Tibial nerve (tissue), 3 donors: Measurements from ENCODE around the gene PLAC1.

Source experiments
- EP300 ChIP-seq, 2 donors: sonication (generic); formaldehyde crosslinking; IDR thresholded peaks; one replicate each; pipeline ENCODE4 v1.6.1; 2017; ENCODE audit warnings: antibody characterized with exemption in 2 of 2, mild to moderate bottlenecking in 1 of 2
- POLR2A ChIP-seq, 2 donors: fragments of 450-650 bp; IDR thresholded peaks; one replicate each; pipeline ENCODE4 v1.6.1; 2017; ENCODE audit warnings: antibody characterized with exemption in 2 of 2, mild to moderate bottlenecking in 2 of 2, moderate library complexity in 2 of 2

DNA sequence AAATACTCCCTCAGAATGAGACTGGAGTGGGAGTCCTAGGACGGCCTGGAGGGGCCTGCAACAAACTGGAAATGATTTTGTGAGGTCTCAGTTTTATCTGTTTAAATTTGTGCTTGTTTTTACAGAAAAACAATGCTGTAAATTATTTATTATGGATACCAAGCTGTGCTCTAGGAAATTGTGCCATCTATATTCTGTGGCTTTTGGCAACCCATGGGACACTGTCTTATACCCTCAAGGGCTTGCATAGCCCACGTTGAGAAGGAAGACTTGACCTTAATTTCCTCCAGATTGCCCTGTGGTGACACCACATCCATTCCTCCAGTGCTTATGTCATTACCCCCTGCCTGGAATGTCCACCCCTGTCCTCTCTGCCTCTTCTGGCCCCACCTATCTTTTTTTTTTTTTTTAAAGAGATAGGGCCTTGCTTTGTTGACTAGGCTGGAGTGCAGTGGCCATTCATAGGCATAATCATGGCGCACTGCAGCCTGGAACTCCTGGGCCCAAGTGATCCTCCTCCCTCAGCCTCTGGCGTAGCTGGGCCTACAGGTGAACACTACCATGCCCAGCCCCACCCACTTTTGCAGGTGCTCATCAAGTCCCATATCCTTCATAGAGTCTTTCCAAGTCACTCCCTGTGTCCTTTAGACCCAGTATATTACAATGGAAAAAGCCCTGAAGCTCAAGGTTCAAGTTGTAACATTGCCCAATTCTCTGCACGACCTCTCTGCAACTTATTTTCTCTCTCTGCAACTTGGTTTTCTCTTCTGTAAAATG, 120.9 kb downstream of the PLAC1 start:
- TF ChIP-seq POLR2A (IDR thresholded peaks at IDR 0.05) (no peak), EP300 (IDR thresholded peaks at IDR 0.05) (no peak)
